Kasumi-1 (cell line): ENCODE results near the gene NPM1.
A peak's percentile ranks its signal among the peaks of the same experiment; 100 is the strongest.

Experiments used
- DNase-seq, 2 experiments: peaks; one replicate each; lab custom pipeline; 2025; lab: John Stamatoyannopoulos, UW

NPM1 gene

DNA sequence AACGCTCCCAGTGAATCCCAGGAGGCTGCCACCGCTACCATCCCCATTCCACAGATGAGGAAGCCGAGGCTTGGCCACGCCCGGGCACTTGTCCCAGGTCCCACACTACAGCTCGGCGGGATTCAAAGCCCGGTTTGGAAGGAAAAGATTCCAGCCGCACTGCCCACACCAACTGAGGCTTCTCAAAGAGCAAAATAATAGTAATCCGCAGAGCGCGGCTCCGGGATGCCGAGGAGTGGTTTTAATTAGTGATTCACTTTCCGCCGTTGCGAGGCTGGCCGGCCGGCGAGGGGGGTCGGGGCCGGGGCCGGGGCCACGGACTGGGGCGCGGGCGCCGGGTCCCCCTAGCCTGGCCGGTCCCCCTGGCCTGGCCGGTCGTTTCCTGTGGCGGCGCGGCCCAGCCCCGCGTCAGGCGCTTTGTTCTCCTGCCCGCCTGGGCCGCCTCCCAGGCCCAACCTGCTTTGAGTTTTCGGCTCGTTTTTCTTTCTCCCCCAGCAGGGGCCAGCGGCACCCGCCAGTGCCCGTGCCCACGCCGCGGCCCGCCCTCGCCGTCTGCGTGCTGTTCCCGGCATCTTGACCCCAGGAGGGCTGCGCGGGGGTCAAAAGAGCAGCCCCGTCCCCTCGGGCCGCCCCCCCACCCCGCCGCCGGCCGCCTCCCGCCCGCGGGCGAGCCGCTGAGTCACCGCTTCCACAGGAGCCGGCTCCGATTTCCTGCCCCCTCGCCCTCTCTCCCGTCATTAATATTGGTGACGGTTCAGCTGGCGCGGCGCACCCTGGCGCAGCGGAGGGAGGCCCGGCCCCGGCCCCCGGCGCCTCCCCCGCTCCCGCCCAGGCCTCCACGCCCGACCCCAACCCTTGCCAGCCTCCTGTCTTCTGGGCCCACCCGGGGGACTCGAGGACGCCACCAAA is 63.0 kb downstream of the NPM1 start:
- DNase-seq, result peak; percentile 18 to 33

DNA sequence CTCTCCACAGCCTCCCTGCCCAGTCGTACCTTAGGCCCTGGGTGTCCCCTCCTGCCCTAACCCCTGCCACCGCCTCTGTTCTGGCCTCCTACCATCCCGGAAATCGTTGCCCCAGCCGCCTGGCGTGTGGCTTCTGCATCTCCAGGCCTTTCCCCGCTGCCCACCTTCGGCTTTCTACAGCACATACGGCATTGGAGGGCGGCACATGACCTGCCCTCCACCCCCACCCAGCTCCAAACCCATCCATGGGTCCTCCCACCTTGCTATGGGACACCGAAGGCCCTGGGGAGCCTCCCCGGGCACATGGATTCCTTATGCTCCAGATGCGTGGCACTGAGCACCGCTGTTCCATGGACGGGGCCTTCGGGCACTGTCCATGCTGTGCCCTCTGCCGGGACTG is 63.8 kb downstream of the NPM1 start:
- DNase-seq, result no peak

DNA sequence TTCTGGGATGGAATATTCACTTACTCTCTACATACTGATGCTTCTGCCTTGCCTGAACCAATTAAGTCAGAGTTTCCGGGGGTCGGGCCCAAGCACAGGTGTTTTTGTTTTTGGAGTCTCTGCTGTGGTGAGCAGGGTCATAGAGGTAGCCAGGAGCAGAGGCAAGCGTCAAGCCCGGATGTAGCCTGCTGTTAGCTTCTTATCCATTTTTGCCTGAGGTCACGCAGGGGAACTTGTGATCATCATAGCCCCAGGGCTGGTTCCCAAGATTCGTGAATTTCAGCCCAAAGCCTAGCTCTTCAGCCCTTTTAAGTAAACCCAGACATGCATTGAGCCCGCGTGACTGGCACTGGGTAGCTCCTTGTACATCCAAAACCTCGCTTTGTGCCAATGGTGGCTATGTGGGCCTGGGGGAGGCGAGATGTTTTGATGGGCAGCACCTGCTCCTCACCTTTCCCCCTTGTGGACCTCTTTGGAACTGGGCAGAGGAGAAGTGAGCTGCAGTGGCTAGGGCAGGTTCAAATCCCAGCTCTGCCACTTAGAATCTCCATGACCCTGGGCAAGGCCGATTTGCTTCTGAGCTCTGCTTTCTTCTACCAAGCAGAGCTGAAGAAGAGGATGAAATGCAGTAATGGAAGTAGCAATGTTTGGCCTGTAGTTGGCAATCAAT is 65.5 kb downstream of the NPM1 start:
- no peak for DNase-seq

DNA sequence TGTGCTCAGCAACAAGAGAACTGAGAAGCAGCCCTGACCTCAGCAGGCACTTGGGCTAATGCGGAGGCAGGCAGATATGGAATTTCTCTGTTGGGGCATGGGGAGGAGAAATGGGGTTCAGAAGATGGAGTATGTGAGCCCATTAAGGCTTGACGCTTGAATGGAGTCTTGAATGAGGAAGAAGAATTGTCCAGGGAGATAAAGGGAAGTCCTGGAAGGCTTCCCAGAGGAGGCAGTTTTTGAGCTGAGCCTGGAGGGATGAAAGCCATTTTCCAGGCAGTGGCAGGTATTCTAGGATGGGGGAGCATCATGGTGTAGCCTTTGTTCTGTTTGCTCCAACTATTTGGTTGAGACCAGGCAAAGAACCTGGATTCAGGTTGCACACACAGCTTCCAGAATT is 66.3 kb downstream of the NPM1 start:
- DNase-seq, result no peak

DNA sequence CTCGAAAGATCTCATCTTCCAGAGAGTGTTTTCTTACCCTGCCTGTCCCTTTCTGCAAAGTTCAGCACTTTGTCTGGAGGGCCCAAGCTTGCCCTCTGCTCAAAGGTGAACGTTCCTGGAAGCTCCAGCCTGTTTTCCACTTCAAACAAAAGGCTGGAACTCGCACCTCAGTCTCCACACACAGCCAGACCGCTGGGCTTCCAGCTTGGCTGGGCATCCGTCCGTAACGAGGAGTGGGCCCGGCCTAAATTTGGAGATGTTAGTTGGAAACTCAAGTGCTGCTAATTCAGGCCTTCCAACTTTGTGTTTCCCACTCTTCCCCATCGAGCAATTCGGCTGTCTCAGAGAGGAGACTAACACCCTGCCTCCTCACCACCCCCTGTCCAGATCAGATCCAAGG is 66.9 kb downstream of the NPM1 start:
- no peak for DNase-seq

DNA sequence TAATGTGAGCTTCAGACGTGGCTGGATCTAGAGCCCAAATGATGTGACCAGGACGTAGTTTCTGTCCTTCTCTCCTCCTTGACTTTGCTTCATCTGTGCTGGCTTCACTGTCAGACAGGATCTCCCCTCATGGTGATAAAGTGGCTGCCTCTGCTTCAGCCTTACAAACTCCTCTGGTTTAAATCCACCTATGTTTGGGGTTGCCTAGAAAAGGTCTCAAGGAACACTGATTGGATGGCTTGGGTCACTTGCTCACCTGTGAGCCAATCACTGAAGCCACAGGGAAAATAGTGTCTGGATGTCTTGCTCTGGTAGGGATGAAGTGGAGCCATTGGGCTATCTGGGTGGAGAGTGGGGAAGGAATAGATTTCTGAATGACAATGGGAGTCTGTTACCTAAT is 67.9 kb downstream of the NPM1 start:
- DNase-seq, result no peak

DNA sequence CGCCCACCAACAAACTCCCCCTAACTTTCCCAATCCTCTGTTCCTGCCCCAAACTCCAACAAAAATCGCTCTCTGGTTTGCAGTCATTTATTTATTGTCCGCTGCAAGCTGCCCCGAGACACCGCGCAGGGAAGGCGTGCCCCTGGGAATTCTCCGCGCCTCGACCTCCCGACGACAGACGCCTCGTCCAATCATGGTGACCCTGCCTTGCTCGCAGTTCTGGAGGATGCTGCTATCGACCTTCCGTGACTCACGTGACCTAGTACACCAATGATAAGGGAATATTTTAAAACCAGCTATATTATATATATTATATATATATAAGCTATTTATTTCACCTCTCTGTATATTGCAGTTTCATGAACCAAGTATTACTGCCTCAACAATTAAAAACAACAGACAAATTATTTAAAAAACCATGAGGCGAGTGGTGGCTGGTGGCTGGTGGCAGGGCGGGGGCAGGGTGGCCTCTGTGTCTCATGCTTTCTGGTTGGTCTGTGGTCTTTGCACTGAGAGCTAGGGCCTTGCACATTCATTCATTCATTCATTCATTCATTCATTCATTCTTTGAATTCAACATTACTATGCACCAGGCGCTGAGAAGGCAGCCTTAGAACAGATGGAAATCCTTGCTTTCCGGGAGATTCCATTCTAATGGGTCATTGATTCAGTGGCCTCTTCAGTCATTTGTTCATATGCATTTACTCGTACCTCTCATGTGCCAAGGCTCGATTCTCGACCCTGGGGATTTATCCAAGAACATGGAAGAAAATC is 69.7 kb downstream of the NPM1 start:
- DNase-seq, result no peak

DNA sequence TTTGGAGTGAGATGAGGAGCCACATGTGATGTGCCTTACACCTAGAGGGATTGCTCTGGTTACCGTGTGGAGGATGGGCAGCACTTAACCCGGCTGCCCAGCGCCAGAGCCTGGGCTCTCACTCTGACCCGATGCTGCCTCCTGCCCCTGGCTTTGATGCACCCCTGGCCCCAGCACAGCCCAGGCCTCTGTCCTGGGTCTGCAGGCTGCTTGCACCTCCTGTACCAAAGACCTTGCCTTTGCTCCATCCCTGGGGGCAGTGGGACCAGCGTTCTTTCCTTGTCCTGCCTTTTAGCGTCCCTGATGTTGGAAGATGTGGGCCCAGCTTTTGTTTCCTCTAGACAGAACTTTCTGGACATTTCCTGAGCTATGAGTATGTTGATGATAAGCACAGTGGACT is 72.2 kb downstream of the NPM1 start:
- no peak for DNase-seq
